Measurements from ENCODE around the gene SMIM36. TPM values are rescaled to one million over a fixed set of nuclear protein-coding genes. Genes with fewer than 3 reads are reported as not detected.

Gene SMIM36
- total and polyA plus RNA-seq, 2 of the 8 experiments (the other 6 are each of a cell fraction or from before 2014, with no cell fraction given) = not detected

GRCh38 chr17:55480631-55481315 lies 30.5 kb downstream of the SMIM36 start:
- Histone ChIP-seq H3K9me3 (ENCODE audit: insufficient read depth in 2 of 2, low read depth in 1 of 2, low read length in 1 of 2) (no peaks in the 10 kb centered on the region), H3K36me3 (ENCODE audit: control insufficient read depth in 2 of 4, insufficient read depth in 4 of 4, low read length in 3 of 4) (no peaks in the 10 kb centered on the region), H2AK5ac (ENCODE audit: low read depth, low read length) (no peak overlapping the region), H2BK12ac (ENCODE audit: low read depth, low read length) (no peak overlapping the region), H3K23ac (ENCODE audit: insufficient read length) (no peak overlapping the region), H2BK120ac (replicated peaks; ENCODE audit: low read depth, low read length) (no peak overlapping the region), H2AFZ (ENCODE audit: low read length) (no peak overlapping the region), H4K8ac (ENCODE audit: extremely low read depth, insufficient read depth, low read length) (no peak overlapping the region), H4K5ac (ENCODE audit: insufficient read length, low read depth, low read length) (no peak overlapping the region), H3K18ac (ENCODE audit: extremely low read depth, low read length) (no peak overlapping the region), H3K56ac (replicated peaks; ENCODE audit: insufficient read length, low read depth, low read length) (peak overlapping the region; percentile 20), H2BK20ac (ENCODE audit: low read length) (no peak overlapping the region), H3K4me2 (ENCODE audit: insufficient read depth in 1 of 2, low read depth in 2 of 2, low read length in 2 of 2) (no peak overlapping the region), H3K4me3 (ENCODE audit: extremely low read depth in 1 of 4, insufficient read depth in 2 of 4, low read depth in 3 of 4, low read length in 4 of 4) (no peak overlapping the region), H3K4ac (replicated peaks; ENCODE audit: insufficient read length, low read depth, low read length) (no peak overlapping the region), H3K27ac (ENCODE audit: low read depth, low read length) (no peak overlapping the region), H4K91ac (replicated peaks; ENCODE audit: insufficient read length, low read length) (no peak overlapping the region), H3K79me1 (ENCODE audit: low read depth, low read length) (no peaks in the 10 kb centered on the region), H3K14ac (ENCODE audit: insufficient read length) (no peak overlapping the region), H3K79me2 (ENCODE audit: control insufficient read depth in 1 of 2, insufficient read depth in 2 of 2, low read length in 2 of 2) (no peaks in the 10 kb centered on the region), H3K4me1 (replicated peaks in 1 of 4; ENCODE audit: control insufficient read depth in 3 of 4, insufficient read depth in 4 of 4, low read length in 3 of 4) (no peaks in the 10 kb centered on the region), H3K27me3 (replicated peaks in 1 of 4; ENCODE audit: control insufficient read depth in 3 of 4, extremely low read depth in 1 of 4, insufficient read depth in 3 of 4, low read length in 3 of 4) (no peaks in the 10 kb centered on the region), H4K20me1 (replicated peaks in 1 of 2; ENCODE audit: control insufficient read depth in 1 of 2, insufficient read depth in 2 of 2, low read length in 2 of 2) (no peaks in the 10 kb centered on the region), H2BK5ac (ENCODE audit: low read depth, low read length) (no peak overlapping the region), H2BK15ac (ENCODE audit: low read length) (no peak overlapping the region), H3K23me2 (ENCODE audit: low read depth, low read length) (no peaks in the 10 kb centered on the region), H3K9ac (replicated peaks in 1 of 4; ENCODE audit: extremely low read depth in 1 of 4, low read depth in 3 of 4, low read length in 3 of 4) (no peak overlapping the region)
- POLR2A ChIA-PET (ENCODE audit: partially characterized antibody) = no interaction called here
- CTCF ChIA-PET (ENCODE audit: partially characterized antibody) = interaction anchor here (0.6 to 1.5 kb wide), 2 partner anchors 94 to 124 kb away, joined by 4 read pairs; no protein-coding TSS in a partner anchor
- TF ChIP-seq KDM5A (IDR thresholded peaks at IDR 0.05; ENCODE audit: low read length) = no peak
- TF ChIP-seq SRF (IDR thresholded peaks at IDR 0.05; ENCODE audit: low read depth, low read length) = no peak
- TF ChIP-seq CHD2 (IDR thresholded peaks at IDR 0.05; ENCODE audit: low read length) = no peak
- TF ChIP-seq ZNF274 (IDR thresholded peaks at IDR 0.05; ENCODE audit: borderline replicate concordance, extremely low read depth, low read length) = no peak
- no peak for TF ChIP-seq TAF1 (IDR thresholded peaks at IDR 0.05; ENCODE audit: low read depth, low read length)
- TF ChIP-seq GABPA (IDR thresholded peaks at IDR 0.05; ENCODE audit: borderline replicate concordance, insufficient read depth, low read length) = no peak
- TF ChIP-seq SP1 (IDR thresholded peaks at IDR 0.05; ENCODE audit: low read depth, low read length) = no peak
- no peak for TF ChIP-seq MAFK (IDR thresholded peaks at IDR 0.05; ENCODE audit: low read depth, low read length)
- no peak for TF ChIP-seq CEBPB (IDR thresholded peaks at IDR 0.05; ENCODE audit: low read depth, low read length)
- TF ChIP-seq PHF8 (conservative IDR thresholded peaks at IDR 0.05; ENCODE audit: low read depth, low read length) = no peak
- no peak for TF ChIP-seq POLR2A (IDR thresholded peaks at IDR 0.05; ENCODE audit: control extremely low read depth in 1 of 2, low read depth in 2 of 2, low read length in 2 of 2)
- no peak for TF ChIP-seq TBP (IDR thresholded peaks at IDR 0.05; ENCODE audit: low read depth, low read length)
- DNase-seq (ENCODE audit: low read depth in 1 of 2, low spot score in 2 of 2) (no peak), FAIRE-seq (no peak)

Measured in H1 (cell line).